Measurements from ENCODE around the gene AK1.
A peak's percentile ranks its signal among the peaks of the same experiment; 100 is the strongest.

DNA sequence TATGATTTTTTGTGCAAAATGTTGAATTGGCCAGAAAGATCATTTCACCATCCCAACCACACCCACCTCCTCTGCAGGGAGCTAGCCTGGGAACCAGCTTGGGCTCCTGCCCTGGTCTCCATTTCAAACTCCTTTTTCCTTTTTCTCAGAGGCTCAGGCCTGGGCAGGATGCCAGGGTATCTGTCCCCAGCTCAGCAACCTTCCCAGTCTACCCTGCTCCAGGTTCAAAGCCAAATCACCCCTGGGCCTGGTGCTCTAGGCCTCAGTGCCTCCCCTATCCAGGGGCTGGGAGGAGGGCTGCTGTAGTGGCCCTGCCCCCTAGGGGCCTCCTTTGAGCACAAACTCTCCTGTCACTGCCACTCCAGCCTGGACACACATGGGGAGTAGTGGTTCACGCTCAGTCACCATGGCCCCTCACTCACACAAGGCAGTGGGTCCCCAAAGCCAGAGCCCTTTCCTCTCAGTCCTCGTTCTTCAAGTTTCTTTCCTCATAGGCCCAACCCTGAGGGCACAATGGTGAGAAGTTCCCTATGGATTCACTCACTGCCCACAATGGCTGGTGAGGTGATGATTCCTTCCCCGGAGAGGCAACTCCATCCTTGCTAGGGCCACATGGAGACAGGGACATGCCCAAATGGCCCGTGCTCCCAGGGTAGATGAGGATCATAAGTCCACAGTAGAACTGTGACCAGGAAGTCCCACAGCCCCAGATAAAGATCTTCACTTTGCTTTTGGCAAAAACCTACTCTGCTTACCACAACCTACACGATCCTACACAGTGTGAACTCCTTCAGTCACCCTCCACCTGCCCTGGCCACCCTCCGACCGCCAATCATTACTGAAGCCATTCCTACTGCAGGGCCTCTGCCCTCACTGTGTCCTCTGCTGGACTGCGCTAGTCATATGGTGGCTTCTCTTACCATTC lies 41.0 kb upstream of the AK1 start:
- TF ChIP-seq ZNF629 (CRISPR knock-in tag; conservative IDR thresholded peaks at IDR 0.05) (no peak), PAX8 (CRISPR knock-in tag; IDR thresholded peaks at IDR 0.05; ENCODE audit: borderline replicate concordance) (no peak), TEAD2 (CRISPR knock-in tag; IDR thresholded peaks at IDR 0.05) (no peak), ZNF407 (CRISPR knock-in tag; IDR thresholded peaks at IDR 0.05; ENCODE audit: not compliant biosample characterization) (no peak), THAP11 (CRISPR knock-in tag; IDR thresholded peaks at IDR 0.05) (peak; percentile 19; the same call in 1 of the 2 replicates), CCDC6 (CRISPR knock-in tag; IDR thresholded peaks at IDR 0.05) (no peak), RFX5 (IDR thresholded peaks at IDR 0.05; ENCODE audit: low read depth, low read length) (no peak), JARID2 (CRISPR knock-in tag; IDR thresholded peaks at IDR 0.05; ENCODE audit: insufficient replicate concordance) (no peak), HCFC1 (IDR thresholded peaks at IDR 0.05; ENCODE audit: low read depth, low read length) (no peak)
- TF ChIP-seq, protein P1, sequence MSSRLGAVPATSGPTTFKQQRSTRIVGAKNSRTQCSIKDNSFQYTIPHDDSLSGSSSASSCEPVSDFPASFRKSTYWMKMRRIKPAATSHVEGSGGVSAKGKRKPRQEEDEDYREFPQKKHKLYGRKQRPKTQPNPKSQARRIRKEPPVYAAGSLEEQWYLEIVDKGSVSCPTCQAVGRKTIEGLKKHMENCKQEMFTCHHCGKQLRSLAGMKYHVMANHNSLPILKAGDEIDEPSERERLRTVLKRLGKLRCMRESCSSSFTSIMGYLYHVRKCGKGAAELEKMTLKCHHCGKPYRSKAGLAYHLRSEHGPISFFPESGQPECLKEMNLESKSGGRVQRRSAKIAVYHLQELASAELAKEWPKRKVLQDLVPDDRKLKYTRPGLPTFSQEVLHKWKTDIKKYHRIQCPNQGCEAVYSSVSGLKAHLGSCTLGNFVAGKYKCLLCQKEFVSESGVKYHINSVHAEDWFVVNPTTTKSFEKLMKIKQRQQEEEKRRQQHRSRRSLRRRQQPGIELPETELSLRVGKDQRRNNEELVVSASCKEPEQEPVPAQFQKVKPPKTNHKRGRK (CRISPR knock-in tag; IDR thresholded peaks at IDR 0.05) = no peak
- TF ChIP-seq, protein P2, sequence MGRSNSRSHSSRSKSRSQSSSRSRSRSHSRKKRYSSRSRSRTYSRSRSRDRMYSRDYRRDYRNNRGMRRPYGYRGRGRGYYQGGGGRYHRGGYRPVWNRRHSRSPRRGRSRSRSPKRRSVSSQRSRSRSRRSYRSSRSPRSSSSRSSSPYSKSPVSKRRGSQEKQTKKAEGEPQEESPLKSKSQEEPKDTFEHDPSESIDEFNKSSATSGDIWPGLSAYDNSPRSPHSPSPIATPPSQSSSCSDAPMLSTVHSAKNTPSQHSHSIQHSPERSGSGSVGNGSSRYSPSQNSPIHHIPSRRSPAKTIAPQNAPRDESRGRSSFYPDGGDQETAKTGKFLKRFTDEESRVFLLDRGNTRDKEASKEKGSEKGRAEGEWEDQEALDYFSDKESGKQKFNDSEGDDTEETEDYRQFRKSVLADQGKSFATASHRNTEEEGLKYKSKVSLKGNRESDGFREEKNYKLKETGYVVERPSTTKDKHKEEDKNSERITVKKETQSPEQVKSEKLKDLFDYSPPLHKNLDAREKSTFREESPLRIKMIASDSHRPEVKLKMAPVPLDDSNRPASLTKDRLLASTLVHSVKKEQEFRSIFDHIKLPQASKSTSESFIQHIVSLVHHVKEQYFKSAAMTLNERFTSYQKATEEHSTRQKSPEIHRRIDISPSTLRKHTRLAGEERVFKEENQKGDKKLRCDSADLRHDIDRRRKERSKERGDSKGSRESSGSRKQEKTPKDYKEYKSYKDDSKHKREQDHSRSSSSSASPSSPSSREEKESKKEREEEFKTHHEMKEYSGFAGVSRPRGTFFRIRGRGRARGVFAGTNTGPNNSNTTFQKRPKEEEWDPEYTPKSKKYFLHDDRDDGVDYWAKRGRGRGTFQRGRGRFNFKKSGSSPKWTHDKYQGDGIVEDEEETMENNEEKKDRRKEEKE (IDR thresholded peaks at IDR 0.05) = no peak

All from HepG2 (cell line).